Activated B cell treated with CpG ODN at 0.5 μM for 24 hours (primary cell): ENCODE data around the gene TYW3. TPM values are rescaled to one million over a fixed set of nuclear protein-coding genes. Genes with fewer than 3 reads are reported as not detected.
A peak's percentile ranks its signal among the peaks of the same experiment; 100 is the strongest.

Source experiments
- ATAC-seq: fragments of 200-7000 bp; cut with Tn5 transposase; one replicate; pipeline ENCODE4 v1.10.0; 2021; ENCODE audit warnings: low read depth, mild to moderate bottlenecking, moderate library complexity
- CTCF ChIA-PET: fragments of 350-600 bp; sonication (Branson Sonifier 250); formaldehyde crosslinking; loops from one replicate; lab custom pipeline; 2021; ENCODE audit warnings: antibody characterized with exemption; lab: Charles Lee
- POLR2A ChIA-PET: fragments of 350-600 bp; sonication (Branson Sonifier 250); formaldehyde crosslinking; loops from one replicate; lab custom pipeline; 2021; ENCODE audit warnings: antibody characterized with exemption; lab: Charles Lee
- DNase-seq: peaks from one replicate; pipeline ENCODE4 v3.0.0; 2022
- H3K27ac Mint-ChIP-seq: one replicate; pipeline ENCODE4 v1.8.0; 2020; ENCODE audit warnings: mixed read lengths
- H3K27me3 Mint-ChIP-seq: one replicate; pipeline ENCODE4 v1.8.0; 2021; ENCODE audit warnings: mixed read lengths
- H3K36me3 Mint-ChIP-seq: one replicate; pipeline ENCODE4 v1.8.0; 2021; ENCODE audit warnings: low read depth, mixed read lengths
- H3K4me1 Mint-ChIP-seq: one replicate; pipeline ENCODE4 v1.8.0; 2021; ENCODE audit warnings: mixed read lengths
- H3K4me3 Mint-ChIP-seq: one replicate; pipeline ENCODE4 v1.8.0; 2020; ENCODE audit warnings: mild to moderate bottlenecking, mixed read lengths
- H3K9me3 Mint-ChIP-seq: one replicate; pipeline ENCODE4 v1.8.0; 2020; ENCODE audit warnings: mixed read lengths
- intact Hi-C: fragments of 100-400 bp; cut with micrococcal nuclease; formaldehyde crosslinking; loops from one replicate; pipeline ENCODE4 v1.15.1; 2024
- total RNA-seq: library from RNA; stranded (reverse); gene quantifications from 2 replicates; pipeline ENCODE4 v1.2.3, GENCODE V29; 2022
- TF ChIP-seq, protein P1 (sequence below): fragments of 200-600 bp; IDR thresholded peaks from one replicate; pipeline ENCODE4 v1.8.0; 2022; ENCODE audit warnings: antibody characterized with exemption, mild to moderate bottlenecking

Gene TYW3
- total RNA-seq, 1 donor from 2014 or later: 32.6 TPM

DNA sequence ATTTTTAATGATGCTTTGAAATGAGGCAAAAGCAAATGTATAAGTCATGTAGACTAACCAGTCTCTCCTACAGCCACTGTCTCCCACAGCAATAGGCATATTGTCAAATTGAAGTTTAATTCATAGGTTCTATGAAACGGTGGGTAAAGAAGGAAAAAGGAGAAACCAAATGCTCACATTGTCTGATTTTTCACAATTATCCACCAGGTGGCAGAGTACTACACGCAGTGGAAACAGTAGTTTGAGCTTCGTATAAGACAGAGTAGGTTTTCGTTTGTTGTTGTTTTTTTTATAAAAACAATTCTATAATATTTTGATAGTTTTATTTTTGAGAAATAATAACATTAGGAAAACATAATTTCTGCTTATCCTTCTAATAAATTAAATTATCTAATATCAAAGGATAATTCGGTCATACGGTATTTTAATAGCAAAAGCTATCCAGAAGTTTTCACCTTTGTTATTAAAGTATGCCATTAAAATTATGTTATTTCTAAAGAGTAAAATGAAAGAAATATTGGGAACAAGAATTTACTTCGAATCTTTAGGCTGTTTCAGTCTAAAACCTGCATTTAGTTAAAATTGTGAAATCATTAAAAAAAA, 39.1 kb downstream of the TYW3 start:
- TF ChIP-seq, protein P1, sequence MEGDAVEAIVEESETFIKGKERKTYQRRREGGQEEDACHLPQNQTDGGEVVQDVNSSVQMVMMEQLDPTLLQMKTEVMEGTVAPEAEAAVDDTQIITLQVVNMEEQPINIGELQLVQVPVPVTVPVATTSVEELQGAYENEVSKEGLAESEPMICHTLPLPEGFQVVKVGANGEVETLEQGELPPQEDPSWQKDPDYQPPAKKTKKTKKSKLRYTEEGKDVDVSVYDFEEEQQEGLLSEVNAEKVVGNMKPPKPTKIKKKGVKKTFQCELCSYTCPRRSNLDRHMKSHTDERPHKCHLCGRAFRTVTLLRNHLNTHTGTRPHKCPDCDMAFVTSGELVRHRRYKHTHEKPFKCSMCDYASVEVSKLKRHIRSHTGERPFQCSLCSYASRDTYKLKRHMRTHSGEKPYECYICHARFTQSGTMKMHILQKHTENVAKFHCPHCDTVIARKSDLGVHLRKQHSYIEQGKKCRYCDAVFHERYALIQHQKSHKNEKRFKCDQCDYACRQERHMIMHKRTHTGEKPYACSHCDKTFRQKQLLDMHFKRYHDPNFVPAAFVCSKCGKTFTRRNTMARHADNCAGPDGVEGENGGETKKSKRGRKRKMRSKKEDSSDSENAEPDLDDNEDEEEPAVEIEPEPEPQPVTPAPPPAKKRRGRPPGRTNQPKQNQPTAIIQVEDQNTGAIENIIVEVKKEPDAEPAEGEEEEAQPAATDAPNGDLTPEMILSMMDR: peak; percentile 95
- H3K36me3 Mint-ChIP-seq: peaks cover 2% of the 10 kb centered on the region
- no peak overlapping the region for H3K27ac Mint-ChIP-seq
- no peaks in the 10 kb centered on the region for H3K27me3 Mint-ChIP-seq
- DNase-seq: no peak
- H3K4me1 Mint-ChIP-seq: no peaks in the 10 kb centered on the region
- no peak for ATAC-seq
- intact Hi-C loops: loop anchor here (1.0 kb wide), 1 partner anchor 860 kb away; no protein-coding TSS in a partner anchor
- ChIA-PET CTCF (interaction anchor here (0.5 to 1.1 kb wide), 9 partner anchors 9 to 435 kb away, joined by 3 to 21 read pairs (median 4); no protein-coding TSS in a partner anchor), POLR2A (no interaction called here)
- H3K4me3 Mint-ChIP-seq: no peak overlapping the region
- no peaks in the 10 kb centered on the region for H3K9me3 Mint-ChIP-seq

DNA sequence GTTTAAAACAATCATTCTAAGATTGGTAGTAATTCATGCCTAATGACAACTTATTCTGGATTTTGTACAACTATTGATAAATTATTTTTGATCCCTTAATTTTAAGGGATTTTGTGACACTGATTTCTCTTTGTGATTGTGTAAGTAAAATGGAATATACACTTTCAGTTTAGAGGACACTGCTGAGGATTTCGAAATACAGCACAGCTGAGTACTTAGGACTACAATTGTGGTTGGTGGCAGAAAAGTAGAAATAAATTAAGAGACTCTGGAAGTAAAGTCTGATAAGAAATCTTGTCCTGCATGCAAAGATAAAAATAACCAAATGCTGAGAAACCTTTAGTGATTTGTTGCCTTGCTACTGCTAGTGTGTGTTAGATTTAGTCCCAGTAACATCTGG, 40.0 kb downstream of the TYW3 start:
- Mint-ChIP-seq H3K27me3 (no peaks in the 10 kb centered on the region), H3K4me1 (no peaks in the 10 kb centered on the region), H3K9me3 (no peaks in the 10 kb centered on the region), H3K36me3 (no peaks in the 10 kb centered on the region), H3K4me3 (no peak overlapping the region), H3K27ac (no peak overlapping the region)
- ChIA-PET POLR2A (no interaction called here), CTCF (interaction anchor here (1.2 kb wide), 1 partner anchor 9 kb away, joined by 4 read pairs; no protein-coding TSS in a partner anchor)
- DNase-seq (no peak), ATAC-seq (no peak)
- TF ChIP-seq, protein P1: no peak
- intact Hi-C loops: loop anchor here (1.0 kb wide), 1 partner anchor 859 kb away; no protein-coding TSS in a partner anchor

DNA sequence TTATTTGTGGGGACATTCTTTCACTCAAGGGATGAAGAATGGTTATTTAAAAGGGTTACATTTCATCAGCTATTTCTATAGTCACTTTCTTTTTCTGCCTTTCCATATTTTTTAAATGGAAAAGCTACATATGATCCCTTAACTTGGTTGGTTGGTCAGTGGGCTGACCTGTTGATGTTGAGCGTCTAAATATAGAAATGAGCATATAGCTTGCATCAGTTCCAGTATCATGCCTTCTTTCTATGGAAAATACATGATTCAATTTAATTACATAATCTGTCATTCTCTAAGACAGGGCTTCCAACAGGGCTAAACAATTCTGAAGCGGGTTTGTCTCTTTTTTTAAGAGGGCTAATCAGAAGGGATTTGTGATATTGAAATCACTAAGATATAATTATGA, 40.6 kb downstream of the TYW3 start:
- Mint-ChIP-seq H3K9me3 (no peaks in the 10 kb centered on the region), H3K27ac (no peak overlapping the region), H3K36me3 (no peaks in the 10 kb centered on the region), H3K4me1 (no peaks in the 10 kb centered on the region), H3K4me3 (no peak overlapping the region), H3K27me3 (no peaks in the 10 kb centered on the region)
- TF ChIP-seq, protein P1: no peak
- ChIA-PET POLR2A (no interaction called here), CTCF (interaction anchor here (1.2 kb wide), 1 partner anchor 10 kb away, joined by 4 read pairs; no protein-coding TSS in a partner anchor)
- ATAC-seq (no peak), DNase-seq (no peak)
- intact Hi-C loops: no loop called here

DNA sequence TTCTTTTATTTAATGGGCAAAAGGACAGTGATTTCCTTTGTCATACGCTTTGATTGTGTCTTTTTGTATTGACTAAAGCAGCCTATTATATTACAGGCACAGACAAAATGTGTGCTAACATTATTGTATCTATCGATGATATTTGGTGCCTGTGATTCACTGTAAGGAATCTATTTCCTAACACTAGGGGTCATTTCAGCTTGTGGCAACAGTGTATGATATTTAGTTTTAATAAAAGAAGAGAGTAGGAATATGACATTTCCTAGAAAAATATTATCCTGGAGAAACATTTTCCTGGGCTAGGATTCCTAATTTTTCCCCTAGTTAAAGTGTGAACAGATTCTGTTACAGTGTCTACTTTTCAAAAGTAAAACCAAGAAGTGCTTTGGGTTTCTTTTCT, 42.8 kb downstream of the TYW3 start:
- Mint-ChIP-seq H3K27ac (no peak overlapping the region), H3K36me3 (no peaks in the 10 kb centered on the region), H3K27me3 (peaks cover 2% of the 10 kb centered on the region), H3K4me1 (no peaks in the 10 kb centered on the region), H3K4me3 (no peak overlapping the region), H3K9me3 (no peaks in the 10 kb centered on the region)
- TF ChIP-seq, protein P1: no peak
- ChIA-PET POLR2A (no interaction called here), CTCF (interaction anchor here (0.9 to 1.5 kb wide), 3 partner anchors 13 to 427 kb away, joined by 3 read pairs; no protein-coding TSS in a partner anchor)
- ATAC-seq: no peak
- intact Hi-C loops: no loop called here
- no peak for DNase-seq

DNA sequence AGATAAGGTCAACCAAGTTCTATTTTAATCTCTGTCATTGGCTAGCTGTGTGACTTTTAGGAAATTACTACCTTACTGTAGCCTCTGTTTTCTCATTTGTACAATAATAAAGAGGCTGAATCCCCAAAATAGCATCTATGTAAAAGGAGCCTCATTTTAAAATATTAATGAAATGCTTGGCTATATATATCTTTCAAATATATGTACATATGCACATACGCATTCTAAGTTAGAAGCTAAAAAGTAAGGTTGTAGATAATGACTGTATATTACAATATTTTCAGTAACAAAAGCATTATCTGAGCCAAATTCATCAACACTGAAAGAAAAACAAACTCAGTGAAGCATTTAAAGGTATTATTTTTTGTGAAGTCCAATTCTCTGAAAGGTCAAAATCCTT, 44.6 kb downstream of the TYW3 start:
- ATAC-seq: no peak
- POLR2A ChIA-PET: no interaction called here
- no peak for DNase-seq
- intact Hi-C loops: no loop called here
- no peak overlapping the region for H3K4me3 Mint-ChIP-seq
- no peaks in the 10 kb centered on the region for H3K36me3 Mint-ChIP-seq
- no peak overlapping the region for H3K27ac Mint-ChIP-seq
- H3K4me1 Mint-ChIP-seq: no peaks in the 10 kb centered on the region
- TF ChIP-seq, protein P1: no peak
- CTCF ChIA-PET: interaction anchor here (1.6 kb wide), 1 partner anchor 11 kb away, joined by 3 read pairs; no protein-coding TSS in a partner anchor
- no peaks in the 10 kb centered on the region for H3K9me3 Mint-ChIP-seq
- H3K27me3 Mint-ChIP-seq: peaks cover 4% of the 10 kb centered on the region
